Lower leg skin (tissue), 3 donors: ENCODE results near the gene CX3CR1.

Source experiments
- POLR2A ChIP-seq, 2 donors: fragments of 450-650 bp; IDR thresholded peaks; one replicate each; pipeline ENCODE4 v1.6.1; 2016 to 2017; ENCODE audit warnings: antibody characterized with exemption in 2 of 2, mild to moderate bottlenecking in 1 of 2, moderate library complexity in 1 of 2
- TF ChIP-seq, protein P1 (sequence below), 3 donors: fragments of 450-650 bp; IDR thresholded peaks; one replicate each; pipeline ENCODE4 v1.5.1; 2016; ENCODE audit warnings: antibody characterized with exemption in 3 of 3, mild to moderate bottlenecking in 3 of 3, moderate library complexity in 2 of 3

DNA sequence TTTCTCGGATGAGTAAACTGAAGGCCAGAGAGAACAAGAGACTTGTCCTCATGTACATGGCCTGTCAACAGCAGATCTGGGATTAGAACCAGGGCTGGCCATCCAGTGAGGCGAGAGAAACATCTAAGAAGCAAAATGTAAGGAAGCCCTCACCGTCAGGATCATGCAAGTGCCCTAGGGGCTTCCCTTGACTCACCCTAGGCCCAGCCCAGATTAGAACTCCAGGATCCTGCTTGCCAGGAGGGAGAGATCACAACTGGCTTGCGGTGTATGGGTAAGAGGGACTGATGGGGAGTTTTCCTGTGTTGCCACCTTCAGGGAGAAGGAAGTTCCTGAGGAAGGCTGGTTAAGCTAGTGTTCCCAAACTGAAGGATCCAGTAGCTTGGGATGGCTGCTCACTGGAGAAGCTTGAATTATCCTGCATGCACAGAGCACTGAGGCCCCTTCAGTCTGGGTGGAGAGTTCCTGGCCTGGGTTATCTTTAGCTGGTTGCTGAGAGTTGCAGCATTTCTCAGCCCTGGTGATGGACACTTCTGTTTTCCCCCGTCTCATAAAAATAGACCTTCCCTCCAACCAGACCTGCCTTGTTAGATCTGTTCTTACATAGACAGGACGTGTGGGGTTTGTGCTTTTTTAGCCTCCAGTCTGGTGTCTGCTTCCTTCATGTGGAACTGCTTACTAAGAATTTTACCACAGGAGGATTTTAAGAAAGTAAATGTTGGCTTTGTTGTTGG lies 59.3 kb downstream of the CX3CR1 start:
- TF ChIP-seq, protein P1, sequence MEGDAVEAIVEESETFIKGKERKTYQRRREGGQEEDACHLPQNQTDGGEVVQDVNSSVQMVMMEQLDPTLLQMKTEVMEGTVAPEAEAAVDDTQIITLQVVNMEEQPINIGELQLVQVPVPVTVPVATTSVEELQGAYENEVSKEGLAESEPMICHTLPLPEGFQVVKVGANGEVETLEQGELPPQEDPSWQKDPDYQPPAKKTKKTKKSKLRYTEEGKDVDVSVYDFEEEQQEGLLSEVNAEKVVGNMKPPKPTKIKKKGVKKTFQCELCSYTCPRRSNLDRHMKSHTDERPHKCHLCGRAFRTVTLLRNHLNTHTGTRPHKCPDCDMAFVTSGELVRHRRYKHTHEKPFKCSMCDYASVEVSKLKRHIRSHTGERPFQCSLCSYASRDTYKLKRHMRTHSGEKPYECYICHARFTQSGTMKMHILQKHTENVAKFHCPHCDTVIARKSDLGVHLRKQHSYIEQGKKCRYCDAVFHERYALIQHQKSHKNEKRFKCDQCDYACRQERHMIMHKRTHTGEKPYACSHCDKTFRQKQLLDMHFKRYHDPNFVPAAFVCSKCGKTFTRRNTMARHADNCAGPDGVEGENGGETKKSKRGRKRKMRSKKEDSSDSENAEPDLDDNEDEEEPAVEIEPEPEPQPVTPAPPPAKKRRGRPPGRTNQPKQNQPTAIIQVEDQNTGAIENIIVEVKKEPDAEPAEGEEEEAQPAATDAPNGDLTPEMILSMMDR (IDR thresholded peaks at IDR 0.05), result no peak
- TF ChIP-seq POLR2A (IDR thresholded peaks at IDR 0.05), result no peak
